GM18873 (cell line): Measurements from ENCODE around the gene BPIFA3.

Source experiments
- ATAC-seq: cut with Tn5 transposase; IDR thresholded peaks from one replicate; pipeline ENCODE4 v1.9.1; 2021; ENCODE audit warnings: mild to moderate bottlenecking, moderate library complexity, moderate number of reproducible peaks; ENCODE audit not compliant: unreplicated experiment, low FRiP score

The BPIFA3 gene

DNA sequence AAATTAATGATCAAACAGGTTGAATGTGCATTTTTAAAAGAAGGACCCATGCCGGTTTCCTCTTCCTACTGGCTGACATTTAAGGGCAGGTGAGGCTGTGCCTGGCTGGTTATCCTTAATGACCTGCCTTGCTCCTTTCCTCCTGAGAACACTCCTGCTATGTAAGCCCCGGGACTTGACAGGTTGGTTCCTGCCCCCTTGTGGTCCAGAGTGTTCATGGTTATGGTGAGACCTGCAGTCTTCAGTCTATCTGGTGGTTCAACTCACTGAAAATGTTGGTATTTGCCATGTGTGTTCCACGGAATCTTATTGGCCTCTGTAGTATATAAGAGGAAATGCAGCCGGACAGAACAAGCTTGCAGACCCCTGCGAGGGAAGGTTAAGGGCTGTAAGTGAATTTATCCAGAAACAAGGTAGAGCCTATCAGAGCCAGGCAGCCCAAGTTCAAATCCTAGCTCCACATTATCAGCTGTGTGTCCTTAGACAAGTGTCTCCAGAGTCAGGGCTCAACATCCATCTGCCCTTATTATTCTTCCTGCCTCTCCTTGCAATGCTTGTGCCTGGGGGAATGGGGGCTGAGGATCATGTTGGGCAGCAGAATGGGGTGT, 5.2 kb upstream of the BPIFA3 start:
- ATAC-seq, result no peak

DNA sequence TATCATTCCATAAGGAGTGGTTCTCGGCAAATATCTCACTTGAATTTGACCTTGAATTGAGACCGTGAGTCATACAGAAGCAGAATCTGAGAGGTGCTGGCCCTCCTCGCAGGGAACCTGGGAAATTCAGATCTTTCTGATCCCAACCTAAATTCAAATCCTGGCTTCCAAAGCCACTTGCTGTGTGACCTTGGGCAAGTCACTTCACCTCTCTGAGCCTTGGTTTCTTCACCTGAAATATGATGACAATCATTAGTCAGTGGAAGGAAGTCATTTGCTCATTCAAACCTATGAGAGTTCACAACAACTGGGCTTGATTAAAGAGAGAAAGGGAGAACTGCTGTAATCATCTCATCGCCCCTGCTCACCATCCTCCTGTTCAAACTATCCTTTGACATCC, 7.2 kb downstream of the BPIFA3 start:
- ATAC-seq, result no peak

DNA sequence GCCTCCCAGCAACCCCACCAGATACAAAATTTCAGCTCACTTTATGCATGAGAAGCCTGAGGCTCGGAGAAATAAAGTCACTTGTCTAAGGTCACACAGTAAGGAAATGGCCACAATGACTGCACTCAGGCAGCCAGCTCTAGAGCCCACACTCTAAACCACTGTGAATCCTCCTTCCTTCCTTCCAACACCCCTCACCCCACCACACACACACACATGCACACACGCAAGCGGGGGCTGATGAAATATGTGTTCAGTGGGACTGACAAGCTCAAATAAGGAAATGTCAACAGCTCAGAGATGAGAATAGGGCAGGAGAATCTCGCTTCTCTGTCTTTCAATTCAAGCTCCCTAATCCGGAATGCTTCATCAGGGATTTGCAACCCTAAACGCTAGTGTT, 12.7 kb downstream of the BPIFA3 start:
- ATAC-seq, result no peak

DNA sequence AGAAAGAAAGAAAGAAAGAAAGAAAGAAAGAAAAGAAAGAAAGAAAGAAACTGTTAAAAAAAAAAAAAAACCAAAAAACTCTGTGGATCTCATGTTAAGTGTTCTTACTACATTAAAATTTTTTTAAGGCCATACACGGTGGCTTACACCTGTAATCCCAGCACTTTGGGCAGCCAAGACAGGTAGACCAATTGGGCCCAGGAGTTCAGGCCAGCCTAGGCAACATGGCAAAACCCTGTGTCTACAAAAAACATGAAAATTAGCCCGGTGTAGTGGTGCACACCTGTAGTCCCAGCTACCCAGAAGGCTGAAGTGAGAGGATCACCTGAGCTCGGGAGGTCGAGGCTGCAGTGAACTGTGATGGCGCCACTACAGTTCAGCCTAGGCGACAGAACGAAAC, 14.1 kb downstream of the BPIFA3 start:
- no peak for ATAC-seq

DNA sequence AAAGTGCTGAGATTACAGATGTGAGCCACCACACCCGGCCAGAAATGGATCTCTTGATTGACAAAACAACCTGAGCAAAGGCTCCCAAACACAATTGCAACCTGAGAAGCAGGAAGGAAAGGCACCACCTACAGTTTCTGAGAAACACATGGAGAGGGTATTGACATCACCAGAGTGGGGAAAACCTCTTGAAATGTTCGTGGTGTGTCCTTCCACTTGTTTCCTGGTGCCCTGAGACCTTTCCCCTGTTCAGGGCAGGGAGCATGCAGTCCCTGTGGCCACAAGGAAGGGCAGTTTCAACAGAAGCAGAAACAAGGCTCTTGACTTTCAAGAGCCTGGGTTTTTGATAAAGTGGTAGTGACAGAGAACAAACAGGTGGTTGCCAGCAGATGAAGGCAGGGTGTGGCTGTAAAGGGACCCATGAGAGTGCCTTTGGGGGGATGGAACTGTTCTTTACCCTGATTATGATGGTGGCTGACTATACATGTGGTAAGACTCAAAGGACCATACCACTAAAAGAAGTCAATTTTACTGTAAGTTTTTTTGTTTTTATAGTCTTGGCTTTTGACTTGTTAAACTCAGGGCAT, 15.4 kb downstream of the BPIFA3 start:
- no peak for ATAC-seq

GRCh38 chr20:33233129-33233774, 16.1 kb downstream of the BPIFA3 start:
- ATAC-seq, result no peak

- ATAC-seq, result no peak
Observed at GRCh38 chr20:33234050-33234449, 16.9 kb downstream of the BPIFA3 start.

GRCh38 chr20:33235696-33236095, 18.5 kb downstream of the BPIFA3 start, which contains the start of gene BPIFA1:
Gene BPIFA1 (plus strand): TSS chr20:33235996. CDS start chr20:33237712, 1,716 bp downstream.
- ATAC-seq, result no peak

DNA sequence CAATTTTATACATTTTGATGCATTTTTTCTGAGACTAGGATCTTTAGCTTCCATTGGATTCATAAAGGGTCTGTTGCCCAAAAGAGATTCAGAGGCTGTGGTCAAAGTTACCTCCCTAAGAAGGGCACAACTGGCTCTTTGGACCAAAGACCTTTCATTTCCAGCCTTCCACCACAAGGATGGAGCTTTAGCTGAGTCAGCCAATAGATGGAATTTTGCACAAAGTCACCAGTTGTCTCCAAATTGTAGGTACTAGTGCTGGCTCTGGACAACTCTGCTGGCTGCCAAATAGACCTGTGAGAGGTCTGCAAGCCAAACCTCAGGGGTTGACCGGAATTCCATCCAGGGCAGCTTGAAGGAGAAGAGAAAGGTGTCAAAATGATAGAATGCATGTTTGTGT, 19.2 kb downstream of the BPIFA3 start:
- no peak for ATAC-seq

GRCh38 chr20:33237989-33238388, 20.8 kb downstream of the BPIFA3 start:
- no peak for ATAC-seq

GRCh38 chr20:33239418-33239817, 22.3 kb downstream of the BPIFA3 start:
- no peak for ATAC-seq

DNA sequence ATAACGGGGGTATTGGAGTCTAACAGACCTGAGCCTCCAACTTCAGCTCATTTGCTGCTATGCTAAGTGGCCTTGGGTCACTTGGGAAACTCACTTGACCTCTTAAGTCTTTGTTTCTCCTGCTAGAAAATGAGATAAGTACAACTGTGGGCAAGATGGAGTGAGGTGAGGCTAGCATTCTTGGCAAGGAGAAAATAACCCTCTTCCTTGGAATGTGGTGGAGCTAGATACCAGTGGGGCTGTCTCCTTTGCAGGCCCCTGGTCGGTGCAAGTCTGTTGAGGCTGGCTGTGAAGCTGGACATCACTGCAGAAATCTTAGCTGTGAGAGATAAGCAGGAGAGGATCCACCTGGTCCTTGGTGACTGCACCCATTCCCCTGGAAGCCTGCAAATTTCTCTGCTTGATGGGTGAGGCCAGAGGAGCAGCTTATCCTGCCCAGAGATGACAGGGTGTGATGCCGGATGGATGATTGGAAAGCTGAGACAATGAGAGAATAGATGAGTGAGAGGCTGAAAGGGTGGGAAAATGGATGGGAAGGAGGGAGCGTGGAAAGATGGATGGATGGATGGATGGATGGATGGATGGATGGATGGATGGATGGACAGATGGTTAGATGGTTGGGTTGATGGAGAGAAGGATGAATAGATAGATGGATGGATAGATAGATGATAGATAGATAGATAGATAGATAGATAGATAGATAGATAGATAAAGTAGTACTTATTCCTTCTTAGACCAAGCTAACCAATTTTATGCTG, 23.0 kb downstream of the BPIFA3 start:
- ATAC-seq, result no peak

DNA sequence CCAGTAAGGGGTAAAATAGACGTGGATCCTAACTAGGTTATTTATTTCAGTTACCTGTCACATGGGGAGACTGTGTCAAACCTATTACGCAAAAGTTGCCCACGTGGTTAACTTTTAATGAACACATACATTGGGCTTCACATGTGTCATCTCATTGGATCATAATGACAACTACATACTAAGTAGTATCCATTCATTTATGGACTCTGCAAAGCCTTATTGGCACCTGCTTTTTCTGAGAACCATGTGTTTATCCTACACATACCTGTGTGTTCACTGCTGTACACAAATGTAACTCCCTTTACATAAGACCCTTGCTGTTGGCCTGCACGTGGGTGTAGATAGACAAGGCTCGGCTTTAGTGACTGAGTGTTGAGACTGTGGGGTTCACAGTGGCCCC, 23.8 kb downstream of the BPIFA3 start:
- ATAC-seq, result no peak

DNA sequence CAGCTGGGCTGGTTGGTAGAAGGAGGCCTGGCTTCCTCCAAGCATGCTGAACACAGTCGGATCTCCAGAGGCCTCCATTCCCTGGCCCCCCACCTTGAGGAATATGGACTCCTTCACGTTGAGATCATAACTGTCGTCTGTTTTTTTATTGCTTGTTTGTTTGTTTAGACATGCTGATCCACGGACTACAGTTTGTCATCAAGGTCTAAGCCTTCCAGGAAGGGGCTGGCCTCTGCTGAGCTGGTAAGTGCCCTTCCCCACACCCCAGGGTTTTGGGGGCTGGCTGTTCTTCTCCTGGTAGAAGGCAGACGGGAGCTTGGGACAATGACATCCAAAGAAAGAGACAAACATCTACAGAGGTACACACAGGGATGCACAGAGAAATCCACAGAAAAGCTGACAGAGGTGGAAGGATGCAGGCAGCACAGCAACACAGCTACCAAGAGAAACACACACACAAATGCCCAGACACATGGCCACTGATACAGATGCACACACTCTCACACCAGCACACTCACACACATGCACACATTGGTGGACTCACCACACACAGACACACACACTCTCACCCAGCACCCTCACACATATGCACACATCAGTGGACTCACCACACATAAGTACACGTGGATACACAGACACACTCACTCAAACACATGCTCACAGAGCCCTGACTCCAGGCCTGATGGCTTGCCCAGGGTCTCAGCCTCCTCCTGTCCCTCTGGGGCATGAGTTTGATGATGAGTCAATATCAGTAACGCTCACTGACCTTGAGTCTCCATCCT, 25.4 kb downstream of the BPIFA3 start:
- no peak for ATAC-seq

DNA sequence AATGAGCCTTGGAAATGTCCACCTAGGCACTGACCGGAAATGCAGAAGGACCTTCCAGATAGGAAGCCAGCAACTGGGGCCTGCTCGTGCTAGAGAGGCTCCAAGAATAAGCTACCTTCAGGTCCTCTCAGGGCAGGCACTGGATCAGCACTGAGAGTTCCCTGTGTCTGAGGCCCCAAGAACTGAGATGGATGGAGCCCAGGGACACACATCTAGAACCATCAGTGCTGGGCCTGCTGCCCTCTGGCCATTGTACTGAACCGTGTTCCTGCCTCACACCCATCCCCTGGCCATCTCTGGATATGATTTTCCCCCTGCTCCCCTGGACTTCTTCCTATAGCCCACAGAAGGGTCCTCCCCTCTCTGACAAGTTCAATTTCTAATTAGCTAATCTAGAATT, 28.9 kb downstream of the BPIFA3 start:
- no peak for ATAC-seq

DNA sequence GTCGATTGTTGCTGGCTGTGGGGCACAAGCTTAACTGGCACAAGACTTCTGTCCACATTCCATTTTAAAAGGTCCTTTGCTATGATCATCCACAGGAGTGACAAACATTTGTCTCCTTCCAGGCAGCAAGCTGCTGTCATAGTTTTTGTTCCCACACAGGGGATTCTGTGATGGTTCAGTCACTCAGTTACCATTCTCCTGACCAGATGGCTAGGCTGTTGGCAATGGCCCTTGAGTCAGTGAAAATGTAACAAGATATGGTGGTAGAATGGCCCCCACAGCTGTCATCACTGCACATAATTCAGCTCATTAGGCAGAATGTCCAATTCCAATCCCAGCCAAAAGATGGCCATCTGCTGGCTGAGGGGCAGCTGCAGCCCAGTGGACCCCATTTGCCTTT, 32.3 kb downstream of the BPIFA3 start:
- no peak for ATAC-seq

GRCh38 chr20:33250666-33251065, 33.5 kb downstream of the BPIFA3 start:
- ATAC-seq, result no peak

DNA sequence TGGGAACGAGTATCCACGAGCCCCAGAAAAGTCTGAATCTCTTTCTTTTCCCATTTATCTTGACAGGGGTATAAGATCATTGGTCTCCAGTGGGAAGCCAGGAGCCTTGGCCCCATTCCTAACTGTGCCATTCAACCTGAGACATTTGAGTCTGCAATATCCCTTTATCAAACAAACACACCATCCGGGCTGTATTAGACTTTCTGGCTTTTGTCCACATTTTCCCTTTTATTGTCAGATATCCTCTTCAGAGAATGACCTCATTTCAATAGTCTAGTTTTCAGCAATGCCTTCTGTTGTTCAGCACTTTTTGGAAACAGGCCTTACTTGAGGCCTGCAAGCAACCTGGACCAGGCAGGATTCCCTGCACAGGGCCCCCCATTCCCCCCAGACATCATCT, 34.3 kb downstream of the BPIFA3 start:
- no peak for ATAC-seq

GRCh38 chr20:33252460-33252859, 35.3 kb downstream of the BPIFA3 start:
- no peak for ATAC-seq

GRCh38 chr20:33255005-33255404, 37.9 kb downstream of the BPIFA3 start:
- no peak for ATAC-seq

DNA sequence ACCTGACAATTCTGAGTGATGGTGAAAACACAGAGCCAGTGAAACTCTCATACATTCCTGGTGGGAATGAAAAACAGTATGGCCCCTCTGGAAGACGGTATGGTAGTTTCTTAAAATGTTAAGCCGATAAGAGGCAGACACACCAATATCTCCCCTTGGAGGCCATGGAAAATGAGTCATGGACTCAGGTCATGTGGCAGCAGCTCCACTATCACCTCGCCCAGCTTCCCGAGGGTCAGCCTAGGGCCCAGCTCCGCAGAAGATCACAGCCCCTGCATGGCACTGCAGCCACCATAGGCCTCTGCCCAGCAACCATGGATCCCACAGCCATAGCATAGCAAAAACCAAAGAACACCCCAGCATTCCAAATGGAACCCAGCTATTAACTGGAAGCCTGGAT, 40.1 kb downstream of the BPIFA3 start:
- ATAC-seq, result no peak
